Measurements from ENCODE around the gene CDC37. TPM values are rescaled to one million over a fixed set of nuclear protein-coding genes. Genes with fewer than 3 reads are reported as not detected.

The CDC37 gene
- total RNA-seq, 3 donors from 2014 or later = 125 to 179 (median 145) TPM

DNA sequence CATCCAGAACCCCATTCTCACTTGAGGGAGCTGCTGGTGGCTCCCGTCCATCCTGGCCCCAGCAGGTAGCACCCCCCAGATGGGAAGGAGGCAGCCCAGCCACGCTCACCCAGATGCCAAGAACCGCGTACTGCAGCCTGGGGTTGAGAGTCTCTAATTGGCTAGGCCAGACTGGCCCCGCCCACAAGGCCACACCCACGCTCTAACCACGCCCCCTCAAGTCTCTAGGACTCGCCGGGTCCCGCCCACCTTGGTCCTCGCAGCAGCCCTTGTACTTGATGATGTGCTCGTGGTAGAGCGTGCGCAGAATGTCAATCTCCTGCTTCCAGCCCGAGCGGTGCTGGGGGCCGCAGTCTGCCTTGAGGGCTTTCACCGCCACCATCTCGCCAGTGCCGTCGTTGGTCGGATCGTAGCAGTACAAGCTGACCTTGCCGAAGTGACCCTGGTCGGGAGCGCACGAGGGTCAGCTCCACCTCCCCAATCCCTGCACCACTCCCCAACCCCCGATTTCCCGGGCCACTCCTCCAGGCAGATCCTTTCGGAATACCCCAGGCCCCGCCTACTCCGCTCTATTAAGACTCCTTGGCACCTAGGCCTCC is 49.5 kb downstream of the CDC37 start:
- Histone ChIP-seq H3K4me3 (no peak overlapping the region), H3K9me3 (no peaks in the 10 kb centered on the region), H3K36me3 (ENCODE audit: low read depth) (no peaks in the 10 kb centered on the region), H3K4me1 (ENCODE audit: low read depth) (no peaks in the 10 kb centered on the region)
- DNase-seq (no peak), ATAC-seq (peak; percentile 42)
- TF ChIP-seq, protein P1, sequence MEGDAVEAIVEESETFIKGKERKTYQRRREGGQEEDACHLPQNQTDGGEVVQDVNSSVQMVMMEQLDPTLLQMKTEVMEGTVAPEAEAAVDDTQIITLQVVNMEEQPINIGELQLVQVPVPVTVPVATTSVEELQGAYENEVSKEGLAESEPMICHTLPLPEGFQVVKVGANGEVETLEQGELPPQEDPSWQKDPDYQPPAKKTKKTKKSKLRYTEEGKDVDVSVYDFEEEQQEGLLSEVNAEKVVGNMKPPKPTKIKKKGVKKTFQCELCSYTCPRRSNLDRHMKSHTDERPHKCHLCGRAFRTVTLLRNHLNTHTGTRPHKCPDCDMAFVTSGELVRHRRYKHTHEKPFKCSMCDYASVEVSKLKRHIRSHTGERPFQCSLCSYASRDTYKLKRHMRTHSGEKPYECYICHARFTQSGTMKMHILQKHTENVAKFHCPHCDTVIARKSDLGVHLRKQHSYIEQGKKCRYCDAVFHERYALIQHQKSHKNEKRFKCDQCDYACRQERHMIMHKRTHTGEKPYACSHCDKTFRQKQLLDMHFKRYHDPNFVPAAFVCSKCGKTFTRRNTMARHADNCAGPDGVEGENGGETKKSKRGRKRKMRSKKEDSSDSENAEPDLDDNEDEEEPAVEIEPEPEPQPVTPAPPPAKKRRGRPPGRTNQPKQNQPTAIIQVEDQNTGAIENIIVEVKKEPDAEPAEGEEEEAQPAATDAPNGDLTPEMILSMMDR (IDR thresholded peaks at IDR 0.05) = no peak
- intact Hi-C loops (cut with DNase I, micrococcal nuclease) = no loop called here

DNA sequence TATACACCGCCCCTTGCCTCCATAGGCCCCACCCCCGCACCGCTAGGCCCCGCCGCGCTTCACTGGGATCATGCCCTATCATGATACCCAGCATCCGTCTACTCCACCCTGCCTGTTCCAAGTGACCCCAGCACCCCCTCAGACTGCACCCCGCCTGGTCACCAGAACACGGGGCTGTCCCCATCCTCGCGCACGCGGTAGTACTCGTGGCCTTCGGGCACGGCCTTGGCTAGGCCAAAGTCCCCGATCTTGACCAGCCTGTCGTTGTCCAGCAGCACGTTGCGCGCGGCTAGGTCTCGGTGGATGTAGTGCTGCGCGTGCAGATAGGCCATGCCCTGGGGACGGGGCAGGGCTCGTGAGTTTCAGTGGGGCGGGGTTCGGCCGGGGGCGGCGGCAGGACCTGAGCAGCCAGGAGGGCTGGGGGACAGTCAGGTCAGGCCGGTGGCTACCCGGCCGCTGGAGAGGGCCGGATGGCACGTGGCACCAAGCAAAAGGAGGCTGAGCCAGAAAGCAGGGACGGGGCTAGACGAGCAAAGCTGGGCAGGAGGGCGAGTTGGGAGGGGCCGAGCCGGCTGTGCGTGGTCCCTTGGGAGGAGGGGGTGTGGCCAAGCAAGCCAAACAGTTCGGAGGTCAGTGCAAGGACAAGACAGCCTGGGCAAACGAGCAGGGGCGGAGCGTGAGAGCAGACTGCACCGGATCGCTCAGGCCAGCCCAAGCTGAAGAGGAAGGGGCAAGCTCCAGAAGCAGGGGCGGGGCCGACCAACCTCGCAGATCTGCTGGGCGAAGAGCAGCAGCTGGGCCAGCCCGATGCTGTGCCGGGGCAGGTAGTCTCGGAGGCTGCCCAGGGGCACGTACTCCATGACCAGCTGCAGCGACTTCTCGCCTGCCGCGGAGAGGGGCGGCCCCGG is 50.3 kb downstream of the CDC37 start:
- ATAC-seq = peak; percentile 32
- Histone ChIP-seq H3K9me3 (no peaks in the 10 kb centered on the region), H3K36me3 (ENCODE audit: low read depth) (no peaks in the 10 kb centered on the region), H3K4me3 (no peak overlapping the region), H3K4me1 (ENCODE audit: low read depth) (no peaks in the 10 kb centered on the region)
- peak in 2 of 3 donors; percentile 38 to 65 for DNase-seq
- intact Hi-C loops (cut with DNase I, micrococcal nuclease) = no loop called here
- TF ChIP-seq, protein P1 (IDR thresholded peaks at IDR 0.05) = no peak

DNA sequence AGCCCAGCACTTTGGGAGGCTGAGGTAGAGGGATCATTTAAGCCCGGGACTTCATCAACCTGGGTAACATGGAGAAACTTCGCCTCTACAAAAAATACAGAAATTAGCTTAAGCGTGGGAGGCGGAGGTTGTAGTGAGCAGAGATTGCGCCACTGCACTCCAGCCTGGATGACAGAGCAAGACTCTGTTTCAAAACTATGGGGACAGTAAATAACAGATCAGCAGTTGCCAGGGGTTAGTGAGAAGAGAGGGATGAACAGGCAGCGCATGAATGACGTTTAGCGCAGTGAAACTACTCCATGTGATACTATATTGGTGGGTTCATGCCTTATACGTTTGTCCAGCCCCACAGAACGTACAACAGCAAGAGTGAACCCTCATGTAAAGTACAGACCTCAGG is 56.8 kb downstream of the CDC37 start:
- intact Hi-C loops (cut with DNase I, micrococcal nuclease) = no loop called here
- peak; percentile 32 for ATAC-seq
- TF ChIP-seq, protein P1 (IDR thresholded peaks at IDR 0.05) = no peak
- Histone ChIP-seq H3K36me3 (ENCODE audit: low read depth) (no peaks in the 10 kb centered on the region), H3K9me3 (no peaks in the 10 kb centered on the region), H3K4me3 (no peak overlapping the region), H3K4me1 (ENCODE audit: low read depth) (no peaks in the 10 kb centered on the region)
- DNase-seq = no peak

DNA sequence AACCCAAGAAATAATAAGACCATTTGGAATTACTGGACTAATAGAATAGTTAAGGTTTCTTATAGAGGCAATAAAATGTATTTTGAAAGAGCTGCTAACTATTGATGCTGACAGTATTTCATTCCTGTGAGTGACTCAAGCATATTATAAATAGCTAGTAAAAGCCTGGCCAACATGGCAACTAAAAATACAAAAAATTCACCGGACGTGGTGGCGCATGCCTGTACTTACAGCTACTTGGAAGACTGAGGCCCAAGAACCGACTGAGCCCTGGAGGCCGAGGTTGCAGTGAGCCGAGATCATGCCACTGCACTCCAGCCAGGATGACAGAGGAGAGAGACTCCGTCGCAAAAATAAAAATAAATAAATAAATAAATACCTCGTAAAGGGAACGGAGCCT is 58.6 kb downstream of the CDC37 start:
- H3K4me3 ChIP-seq = no peak overlapping the region
- intact Hi-C loops (cut with DNase I, micrococcal nuclease) = no loop called here
- no peak for ATAC-seq
- H3K9me3 ChIP-seq = no peaks in the 10 kb centered on the region
- H3K4me1 ChIP-seq (ENCODE audit: low read depth) = no peaks in the 10 kb centered on the region
- no peaks in the 10 kb centered on the region for H3K36me3 ChIP-seq (ENCODE audit: low read depth)
- TF ChIP-seq, protein P1 (IDR thresholded peaks at IDR 0.05) = no peak
- DNase-seq = no peak

DNA sequence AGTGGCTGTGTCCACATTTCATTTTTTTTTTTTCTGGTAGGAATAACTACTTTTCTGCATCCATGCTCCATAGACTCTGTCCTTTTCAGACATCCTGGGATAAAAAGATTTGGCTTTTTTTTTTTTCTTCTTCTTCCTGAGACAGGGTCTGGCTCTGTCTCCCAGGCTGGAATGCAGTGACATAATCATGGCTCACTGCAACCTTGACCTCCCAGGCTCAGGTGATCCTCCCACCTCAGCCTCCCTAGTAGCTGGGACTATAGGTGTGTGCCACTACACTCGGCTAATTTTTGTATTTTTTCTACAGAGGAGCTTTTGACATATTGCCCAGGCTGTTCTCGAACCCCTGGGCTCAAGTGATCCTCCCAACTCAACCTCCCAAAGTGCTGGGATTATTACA is 59.8 kb downstream of the CDC37 start:
- no peak overlapping the region for H3K4me3 ChIP-seq
- TF ChIP-seq, protein P1 (IDR thresholded peaks at IDR 0.05) = no peak
- H3K36me3 ChIP-seq (ENCODE audit: low read depth) = no peaks in the 10 kb centered on the region
- intact Hi-C loops (cut with DNase I, micrococcal nuclease) = no loop called here
- no peaks in the 10 kb centered on the region for H3K9me3 ChIP-seq
- ATAC-seq (no peak), DNase-seq (no peak)
- no peaks in the 10 kb centered on the region for H3K4me1 ChIP-seq (ENCODE audit: low read depth)

Small RNA genes within 50 kb of the gene (microRNA-seq; reads per million reads assigned to microRNA genes)
- gene MIR1181 = 1.4 reads per million

Other genes with a start within 250 kb of the CDC37 start
- gene DNMT1, start 208.6 kb downstream of the CDC37 start, total RNA-seq = 10 to 100 TPM; 41.1 to 55.6 (median 55.6) TPM
- 1 to 10 TPM; 1.2 to 8.4 (median 6.5) TPM for gene S1PR2, start 172.2 kb downstream of the CDC37 start, total RNA-seq
- gene MRPL4, start 151.3 kb downstream of the CDC37 start, total RNA-seq = 10 to 100 TPM; 47.5 to 65.5 (median 49.6) TPM
- gene ICAM1, start 132.4 kb downstream of the CDC37 start, total RNA-seq = 10 to 100 TPM; 10.7 to 13.9 (median 13.4) TPM
- under 1 TPM in 2 of 3 donors, not detected in 1; 0.24 to 0.32 TPM for gene ICAM4, start 116.6 kb downstream of the CDC37 start, total RNA-seq
- 1 to 10 TPM in 1 of 3 donors, under 1 TPM in 2; 0.69 to 1.4 (median 0.73) TPM for gene ICAM5, start 113.6 kb downstream of the CDC37 start, total RNA-seq
- 1 to 10 TPM; 2.5 to 4.0 (median 3.8) TPM for gene ZGLP1, start 93.7 kb downstream of the CDC37 start, total RNA-seq
- 10 to 100 TPM in 1 of 3 donors, 1 to 10 TPM in 2; 7.9 to 15.1 (median 9.7) TPM for gene FDX2, start 87.5 kb downstream of the CDC37 start, total RNA-seq
- 10 to 100 TPM; 42.4 to 58.1 (median 49.6) TPM for gene RAVER1, start 70.0 kb downstream of the CDC37 start, total RNA-seq
- gene ICAM3, start 63.9 kb downstream of the CDC37 start, total RNA-seq = 10 to 100 TPM; 16.0 to 31.6 (median 28.0) TPM
- 100 to 1,000 TPM; 104 to 142 (median 123) TPM for gene TYK2, start 23.0 kb downstream of the CDC37 start, total RNA-seq
- 10 to 100 TPM in 2 of 3 donors, 1 to 10 TPM in 1; 7.0 to 27.4 (median 14.7) TPM for gene PDE4A, start 17.0 kb upstream of the CDC37 start, total RNA-seq
- 10 to 100 TPM; 57.5 to 75.7 (median 61.0) TPM for gene KEAP1, start 99.8 kb upstream of the CDC37 start, total RNA-seq
- under 1 TPM in 2 of 3 donors, not detected in 1; 0.23 to 0.31 TPM for gene S1PR5, start 113.9 kb upstream of the CDC37 start, total RNA-seq
- 100 to 1,000 TPM in 1 of 3 donors, 10 to 100 TPM in 2; 63.0 to 119 (median 93.5) TPM for gene ATG4D, start 140.4 kb upstream of the CDC37 start, total RNA-seq
- 10 to 100 TPM; 12.0 to 23.3 (median 17.0) TPM for gene KRI1, start 162.5 kb upstream of the CDC37 start, total RNA-seq
- gene CDKN2D, start 165.4 kb upstream of the CDC37 start, total RNA-seq = 10 to 100 TPM in 2 of 3 donors, 1 to 10 TPM in 1; 6.1 to 12.1 (median 11.9) TPM
- 100 to 1,000 TPM in 2 of 3 donors, 10 to 100 TPM in 1; 42.6 to 140 (median 131) TPM for gene AP1M2, start 183.8 kb upstream of the CDC37 start, total RNA-seq
- 100 to 1,000 TPM in 2 of 3 donors, 10 to 100 TPM in 1; 90.0 to 179 (median 116) TPM for gene SLC44A2, start 222.0 kb upstream of the CDC37 start, total RNA-seq

All from mucosa of descending colon (tissue), 3 donors.